ENCODE results near the gene RAB35. TPM values are rescaled to one million over a fixed set of nuclear protein-coding genes. Genes with fewer than 3 reads are reported as not detected.

RAB35 gene
- total RNA-seq, 1 donor from 2014 or later: 26.9 TPM

GRCh38 chr12:120138366-120138765 lies 21.8 kb upstream of the RAB35 start:
- Histone ChIP-seq H3K36me3 (ENCODE audit: control insufficient read depth, insufficient read depth, low read length) (peaks cover 49% of the 10 kb centered on the region), H3K4me3 (ENCODE audit: low read depth, low read length) (no peak overlapping the region), H3K27me3 (ENCODE audit: control insufficient read depth, insufficient read depth, low read length) (no peaks in the 10 kb centered on the region)
- no peak for FAIRE-seq
- no peak for DNase-seq (ENCODE audit: low read depth)
- no peak for TF ChIP-seq CTCF (IDR thresholded peaks at IDR 0.05; ENCODE audit: insufficient read depth, low read length, severe bottlenecking)

- H3K27me3 ChIP-seq (ENCODE audit: control insufficient read depth, insufficient read depth, low read length): no peaks in the 10 kb centered on the region
- DNase-seq (ENCODE audit: low read depth) (no peak), FAIRE-seq (peak; percentile 7)
- H3K4me3 ChIP-seq (ENCODE audit: low read depth, low read length): no peak overlapping the region
- no peak for TF ChIP-seq CTCF (IDR thresholded peaks at IDR 0.05; ENCODE audit: insufficient read depth, low read length, severe bottlenecking)
- peaks cover 54% of the 10 kb centered on the region for H3K36me3 ChIP-seq (ENCODE audit: control insufficient read depth, insufficient read depth, low read length)
These were observed 21.3 kb upstream of the RAB35 start for GRCh38 chr12:120137833-120138232.

GRCh38 chr12:120136093-120136770 lies 19.7 kb upstream of the RAB35 start:
- DNase-seq (ENCODE audit: low read depth) (no peak), FAIRE-seq (no peak)
- no peaks in the 10 kb centered on the region for H3K27me3 ChIP-seq (ENCODE audit: control insufficient read depth, insufficient read depth, low read length)
- no peak overlapping the region for H3K4me3 ChIP-seq (ENCODE audit: low read depth, low read length)
- H3K36me3 ChIP-seq (ENCODE audit: control insufficient read depth, insufficient read depth, low read length): peaks cover 55% of the 10 kb centered on the region
- no peak for TF ChIP-seq CTCF (IDR thresholded peaks at IDR 0.05; ENCODE audit: insufficient read depth, low read length, severe bottlenecking)

GRCh38 chr12:120134307-120134980 lies 17.9 kb upstream of the RAB35 start:
- no peak for TF ChIP-seq CTCF (IDR thresholded peaks at IDR 0.05; ENCODE audit: insufficient read depth, low read length, severe bottlenecking)
- DNase-seq (ENCODE audit: low read depth) (no peak), FAIRE-seq (no peak)
- Histone ChIP-seq H3K4me3 (ENCODE audit: low read depth, low read length) (no peak overlapping the region), H3K36me3 (ENCODE audit: control insufficient read depth, insufficient read depth, low read length) (peaks cover 56% of the 10 kb centered on the region), H3K27me3 (ENCODE audit: control insufficient read depth, insufficient read depth, low read length) (no peaks in the 10 kb centered on the region)

GRCh38 chr12:120132863-120133385 lies 16.4 kb upstream of the RAB35 start:
- DNase-seq (ENCODE audit: low read depth): no peak
- H3K4me3 ChIP-seq (ENCODE audit: low read depth, low read length): no peak overlapping the region
- H3K36me3 ChIP-seq (ENCODE audit: control insufficient read depth, insufficient read depth, low read length): peaks cover 51% of the 10 kb centered on the region
- no peak for TF ChIP-seq CTCF (IDR thresholded peaks at IDR 0.05; ENCODE audit: insufficient read depth, low read length, severe bottlenecking)
- no peak for FAIRE-seq
- H3K27me3 ChIP-seq (ENCODE audit: control insufficient read depth, insufficient read depth, low read length): no peaks in the 10 kb centered on the region

Measured in bronchial epithelial cell (primary cell).